DND-41 (cell line): ENCODE measurements around the gene SIGLEC9.

ENCODE experiments used
- CTCF ChIP-seq: IDR thresholded peaks from 2 replicates; pipeline ENCODE4 v1.5.1; 2012; ENCODE audit warnings: borderline replicate concordance, low read length, moderate library complexity, mild to moderate bottlenecking; ENCODE audit not compliant: poor library complexity, severe bottlenecking; ENCODE audit errors: extremely low read depth
- EZH2 ChIP-seq: IDR thresholded peaks from 3 replicates; pipeline ENCODE4 v1.6.1; 2012; ENCODE audit warnings: borderline replicate concordance, low read depth, mild to moderate bottlenecking, moderate library complexity, low read length, inconsistent platforms; ENCODE audit not compliant: severe bottlenecking

DNA sequence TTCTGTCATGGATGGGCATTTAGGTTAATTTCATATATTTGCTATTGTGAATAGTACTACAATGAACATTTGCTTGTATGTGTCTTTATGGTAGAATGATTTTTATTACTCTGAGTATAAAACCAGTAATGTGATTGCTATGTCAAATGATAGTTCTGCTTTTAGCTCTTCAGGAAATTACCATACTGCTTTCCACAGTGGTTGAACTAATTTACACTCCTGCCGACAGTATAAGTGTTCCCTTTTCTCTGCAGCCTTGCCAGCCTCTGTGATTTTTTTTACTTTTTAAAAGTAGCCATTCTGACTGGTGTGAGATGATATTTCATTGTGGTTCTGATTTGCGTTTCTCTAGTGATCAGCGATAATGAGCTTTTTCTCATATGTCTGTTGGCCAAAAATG, 23.9 kb downstream of the SIGLEC9 start:
- TF ChIP-seq CTCF = no peak
- no peak for TF ChIP-seq EZH2
